Lower lobe of right lung (tissue), 2 donors: ENCODE measurements around the gene FBN3. TPM values are rescaled to one million over a fixed set of nuclear protein-coding genes. Genes with fewer than 3 reads are reported as not detected.

Experiments
- ATAC-seq, 2 donors: fragments of 200-7000 bp; cut with Tn5 transposase; one replicate each; pipeline ENCODE4 v1.9.1; 2020 to 2022; ENCODE audit warnings: mild to moderate bottlenecking in 2 of 2, moderate library complexity in 2 of 2
- DNase-seq: peaks from one replicate; pipeline ENCODE4 v3.0.0-alpha.2; 2020
- H3K27ac ChIP-seq: fragments of 200-600 bp; one replicate; pipeline ENCODE4 v1.8.0; 2022
- H3K27me3 ChIP-seq: fragments of 200-600 bp; one replicate; pipeline ENCODE4 v1.8.0; 2022; ENCODE audit warnings: low read depth
- H3K36me3 ChIP-seq: fragments of 200-600 bp; one replicate; pipeline ENCODE4 v1.8.0; 2022; ENCODE audit warnings: mild to moderate bottlenecking
- H3K4me1 ChIP-seq: fragments of 200-600 bp; one replicate; pipeline ENCODE4 v1.8.0; 2022
- H3K4me3 ChIP-seq: fragments of 200-600 bp; one replicate; pipeline ENCODE4 v1.8.0; 2022; ENCODE audit warnings: mild to moderate bottlenecking
- H3K9me3 ChIP-seq: fragments of 200-600 bp; one replicate; pipeline ENCODE4 v1.8.0; 2022
- intact Hi-C: fragments of 100-400 bp; cut with DNase I; formaldehyde crosslinking; loops from one replicate; pipeline ENCODE4 v1.11.0; 2022
- total RNA-seq: library from RNA; stranded (reverse); fragmentation: NEBNext Ultra II Directional; extraction: Animal tissue kit (Norgen Biotek cat#: 25700); gene quantifications from one replicate; pipeline ENCODE4 v1.2.1, GENCODE V29; 2021
- TF ChIP-seq, protein P1 (sequence below): fragments of 200-600 bp; IDR thresholded peaks from one replicate; pipeline ENCODE4 v1.8.0; 2022; ENCODE audit warnings: antibody characterized with exemption, mild to moderate bottlenecking
- donor health status: DM: no; HTN: yes; CAD: no; lungs with severe emphysema.

FBN3 gene
- total RNA-seq, 1 donor from 2014 or later: 7.0 TPM

DNA sequence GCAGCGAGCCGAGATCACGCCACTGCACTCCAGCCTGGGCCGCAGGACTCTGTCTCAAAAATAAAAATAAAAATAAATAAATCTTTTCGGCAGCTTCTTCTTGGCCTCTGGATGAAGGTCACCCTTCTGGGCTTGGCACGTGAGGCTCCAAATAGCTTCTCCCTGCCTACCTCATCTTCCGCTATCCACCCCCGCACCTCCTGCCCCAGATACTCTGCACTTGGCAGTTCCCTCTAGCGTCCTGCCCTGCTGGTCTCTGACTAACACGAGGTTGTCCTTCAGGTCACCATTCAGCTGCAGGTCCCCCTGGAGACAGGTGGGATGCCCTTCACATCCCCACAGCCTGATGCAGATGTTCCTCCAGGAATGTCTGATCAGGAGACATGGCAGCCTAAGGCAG is 105.4 kb downstream of the FBN3 start:
- TF ChIP-seq, protein P1, sequence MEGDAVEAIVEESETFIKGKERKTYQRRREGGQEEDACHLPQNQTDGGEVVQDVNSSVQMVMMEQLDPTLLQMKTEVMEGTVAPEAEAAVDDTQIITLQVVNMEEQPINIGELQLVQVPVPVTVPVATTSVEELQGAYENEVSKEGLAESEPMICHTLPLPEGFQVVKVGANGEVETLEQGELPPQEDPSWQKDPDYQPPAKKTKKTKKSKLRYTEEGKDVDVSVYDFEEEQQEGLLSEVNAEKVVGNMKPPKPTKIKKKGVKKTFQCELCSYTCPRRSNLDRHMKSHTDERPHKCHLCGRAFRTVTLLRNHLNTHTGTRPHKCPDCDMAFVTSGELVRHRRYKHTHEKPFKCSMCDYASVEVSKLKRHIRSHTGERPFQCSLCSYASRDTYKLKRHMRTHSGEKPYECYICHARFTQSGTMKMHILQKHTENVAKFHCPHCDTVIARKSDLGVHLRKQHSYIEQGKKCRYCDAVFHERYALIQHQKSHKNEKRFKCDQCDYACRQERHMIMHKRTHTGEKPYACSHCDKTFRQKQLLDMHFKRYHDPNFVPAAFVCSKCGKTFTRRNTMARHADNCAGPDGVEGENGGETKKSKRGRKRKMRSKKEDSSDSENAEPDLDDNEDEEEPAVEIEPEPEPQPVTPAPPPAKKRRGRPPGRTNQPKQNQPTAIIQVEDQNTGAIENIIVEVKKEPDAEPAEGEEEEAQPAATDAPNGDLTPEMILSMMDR: no peak

GRCh38 chr19:8042900-8043299 is 106.5 kb downstream of the FBN3 start:
- no peaks in the 10 kb centered on the region for H3K27me3 ChIP-seq
- H3K4me1 ChIP-seq: no peaks in the 10 kb centered on the region
- TF ChIP-seq, protein P1: no peak
- no peak for DNase-seq
- ATAC-seq: no peak
- no peak overlapping the region for H3K4me3 ChIP-seq
- no peak overlapping the region for H3K27ac ChIP-seq
- H3K9me3 ChIP-seq: no peaks in the 10 kb centered on the region
- no peaks in the 10 kb centered on the region for H3K36me3 ChIP-seq
- intact Hi-C loops: no loop called here

More for the DNA sequence above, 105.4 kb downstream of the FBN3 start:
- DNase-seq: no peak
- intact Hi-C loops: no loop called here
- H3K27me3 ChIP-seq: no peaks in the 10 kb centered on the region
- no peaks in the 10 kb centered on the region for H3K4me1 ChIP-seq
- H3K36me3 ChIP-seq: no peaks in the 10 kb centered on the region
- H3K27ac ChIP-seq: no peak overlapping the region
- H3K9me3 ChIP-seq: no peaks in the 10 kb centered on the region
- ATAC-seq: no peak
- H3K4me3 ChIP-seq: no peak overlapping the region

- Histone ChIP-seq H3K9me3 (no peaks in the 10 kb centered on the region), H3K4me1 (no peaks in the 10 kb centered on the region), H3K27ac (no peak overlapping the region), H3K27me3 (no peaks in the 10 kb centered on the region), H3K4me3 (no peak overlapping the region), H3K36me3 (no peaks in the 10 kb centered on the region)
- intact Hi-C loops: no loop called here
- TF ChIP-seq, protein P1: no peak
- ATAC-seq: no peak
- no peak for DNase-seq
Measured at GRCh38 chr19:8041531-8041931, 107.9 kb downstream of the FBN3 start.

GRCh38 chr19:8039231-8039630 is 110.2 kb downstream of the FBN3 start:
- H3K4me3 ChIP-seq: no peak overlapping the region
- DNase-seq (no peak), ATAC-seq (no peak)
- H3K4me1 ChIP-seq: no peaks in the 10 kb centered on the region
- intact Hi-C loops: no loop called here
- TF ChIP-seq, protein P1: no peak
- H3K9me3 ChIP-seq: no peaks in the 10 kb centered on the region
- H3K36me3 ChIP-seq: no peaks in the 10 kb centered on the region
- no peaks in the 10 kb centered on the region for H3K27me3 ChIP-seq
- no peak overlapping the region for H3K27ac ChIP-seq

DNA sequence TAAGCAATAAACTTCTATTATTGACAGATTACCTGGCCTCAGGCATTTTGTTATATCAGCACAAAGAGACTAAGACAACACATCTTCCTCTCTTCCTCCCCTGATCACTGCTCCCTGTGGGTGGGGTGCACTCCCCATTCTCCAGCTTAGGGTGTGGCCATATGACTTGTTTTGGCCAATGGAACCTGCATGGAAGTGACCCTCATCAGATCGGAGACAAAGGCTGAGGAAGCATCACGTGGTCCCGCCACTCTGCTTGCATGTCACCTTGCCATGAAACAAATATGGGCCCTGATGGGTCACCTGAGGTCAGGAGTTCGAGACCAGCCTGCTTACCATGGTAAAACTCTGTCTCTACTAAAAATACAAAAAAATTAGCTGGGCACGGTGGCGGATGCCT is 110.6 kb downstream of the FBN3 start:
- no peak for DNase-seq
- Histone ChIP-seq H3K27me3 (no peaks in the 10 kb centered on the region), H3K27ac (no peak overlapping the region), H3K4me3 (no peak overlapping the region), H3K36me3 (no peaks in the 10 kb centered on the region), H3K9me3 (no peaks in the 10 kb centered on the region), H3K4me1 (no peaks in the 10 kb centered on the region)
- intact Hi-C loops: no loop called here
- ATAC-seq: no peak
- TF ChIP-seq, protein P1: no peak
